H9 (cell line): Measurements from ENCODE around the gene CER1. TPM values are rescaled to one million over a fixed set of nuclear protein-coding genes. Genes with fewer than 3 reads are reported as not detected.

Experiments used
- DNase-seq: peaks from one replicate; pipeline ENCODE4 v3.0.0-alpha.2; 2017
- H2AFZ ChIP-seq: one replicate; pipeline ENCODE4 v1.6.1; 2013; ENCODE audit warnings: mild to moderate bottlenecking, low read length, control low read depth, moderate library complexity
- H2AK5ac ChIP-seq: 2 replicates; pipeline ENCODE4 v1.6.1; 2013; ENCODE audit warnings: low read length, control low read depth, mixed read lengths; ENCODE audit not compliant: insufficient read length
- H2BK120ac ChIP-seq: one replicate; pipeline ENCODE4 v1.6.1; 2013; ENCODE audit warnings: low read depth, mild to moderate bottlenecking, low read length, control low read depth, inconsistent platforms; ENCODE audit not compliant: poor library complexity, severe bottlenecking
- H2BK12ac ChIP-seq: 2 replicates; pipeline ENCODE4 v1.6.1; 2013; ENCODE audit warnings: low read length, control low read depth, mixed read lengths, low read depth; ENCODE audit not compliant: insufficient read length
- H2BK15ac ChIP-seq: 2 replicates; pipeline ENCODE4 v1.6.1; 2013; ENCODE audit warnings: low read depth, low read length, control low read depth
- H2BK20ac ChIP-seq: one replicate; pipeline ENCODE4 v1.6.1; 2013; ENCODE audit warnings: low read depth, mild to moderate bottlenecking, low read length, control low read depth, inconsistent platforms; ENCODE audit not compliant: poor library complexity, severe bottlenecking
- H2BK5ac ChIP-seq: 2 replicates; pipeline ENCODE4 v1.6.1; 2013; ENCODE audit warnings: low read length, control low read depth, mixed read lengths; ENCODE audit not compliant: insufficient read length
- H3K14ac ChIP-seq: 2 replicates; pipeline ENCODE4 v1.6.1; 2013; ENCODE audit warnings: low read length, control low read depth; ENCODE audit not compliant: insufficient read depth
- H3K18ac ChIP-seq: 2 replicates; pipeline ENCODE4 v1.6.1; 2013; ENCODE audit warnings: low read depth, mild to moderate bottlenecking, mixed read lengths, low read length, control low read depth; ENCODE audit not compliant: insufficient read length
- H3K23ac ChIP-seq: 2 replicates; pipeline ENCODE4 v1.6.1; 2013; ENCODE audit warnings: low read length, control low read depth, mixed read lengths, low read depth; ENCODE audit not compliant: insufficient read length
- H3K23me2 ChIP-seq: 2 replicates; pipeline ENCODE4 v1.6.1; 2013; ENCODE audit warnings: low read depth, mild to moderate bottlenecking, mixed read lengths, low read length, control low read depth; ENCODE audit not compliant: insufficient read length, poor library complexity, severe bottlenecking
- H3K27ac ChIP-seq: 2 replicates; pipeline ENCODE4 v1.5.1; 2013; ENCODE audit warnings: low read length, control low read depth, mixed read lengths, low read depth; ENCODE audit not compliant: insufficient read length
- H3K27me3 ChIP-seq: 2 replicates; pipeline ENCODE4 v1.6.1; 2013; ENCODE audit warnings: low read length, control low read depth, inconsistent platforms; ENCODE audit not compliant: insufficient read depth
- H3K4ac ChIP-seq: 2 replicates; pipeline ENCODE4 v1.6.1; 2013; ENCODE audit warnings: low read depth, mild to moderate bottlenecking, control low read depth, inconsistent platforms, low read length, moderate library complexity
- H3K4me1 ChIP-seq: 2 replicates; pipeline ENCODE4 v1.6.1; 2013; ENCODE audit warnings: low read length, control low read depth, inconsistent platforms; ENCODE audit not compliant: insufficient read depth
- H3K4me2 ChIP-seq: 2 replicates; pipeline ENCODE4 v1.6.1; 2013; ENCODE audit warnings: low read length, control low read depth, mixed read lengths; ENCODE audit not compliant: insufficient read length, insufficient read depth
- H3K56ac ChIP-seq: 2 replicates; pipeline ENCODE4 v1.6.1; 2013; ENCODE audit warnings: low read depth, mild to moderate bottlenecking, mixed read lengths, low read length, control low read depth; ENCODE audit not compliant: insufficient read length
- H3K79me1 ChIP-seq: 2 replicates; pipeline ENCODE4 v1.6.1; 2013; ENCODE audit warnings: low read depth, mild to moderate bottlenecking, moderate library complexity, low read length, control low read depth, inconsistent platforms; ENCODE audit not compliant: insufficient read depth, poor library complexity, severe bottlenecking
- H3K79me2 ChIP-seq: 2 replicates; pipeline ENCODE4 v1.6.1; 2013; ENCODE audit warnings: low read length, control low read depth, inconsistent platforms; ENCODE audit not compliant: insufficient read depth
- H3K9ac ChIP-seq: 2 replicates; pipeline ENCODE4 v1.6.1; 2013; ENCODE audit warnings: low read length, control low read depth, mixed read lengths; ENCODE audit not compliant: insufficient read length; ENCODE audit errors: extremely low read depth
- H3K9me3 ChIP-seq: one replicate; pipeline ENCODE4 v1.6.1; 2013; ENCODE audit warnings: low read depth, low read length, inconsistent platforms; ENCODE audit not compliant: control insufficient read depth
- H3T11ph ChIP-seq: one replicate; pipeline ENCODE4 v1.6.1; 2013; ENCODE audit warnings: mild to moderate bottlenecking, low read length, control low read depth, inconsistent platforms
- H4K20me1 ChIP-seq: one replicate; pipeline ENCODE4 v1.6.1; 2013; ENCODE audit not compliant: control insufficient read depth, insufficient read length, insufficient read depth
- H4K5ac ChIP-seq: 2 replicates; pipeline ENCODE4 v1.6.1; 2013; ENCODE audit warnings: low read depth, mild to moderate bottlenecking, mixed read lengths, low read length, control low read depth; ENCODE audit not compliant: insufficient read length
- H4K8ac ChIP-seq: replicated peaks from 2 replicates; pipeline ENCODE4 v1.6.1; 2013; ENCODE audit warnings: low read length, control low read depth, mixed read lengths, low read depth; ENCODE audit not compliant: insufficient read length
- H4K91ac ChIP-seq: 2 replicates; pipeline ENCODE4 v1.6.1; 2013; ENCODE audit warnings: low read depth, mild to moderate bottlenecking, moderate library complexity, mixed read lengths, low read length, control low read depth; ENCODE audit not compliant: insufficient read length
- H3K27ac Mint-ChIP-seq, 3 experiments: 2 replicates in 2 of 3; 3 replicates in 1 of 3; pipeline ENCODE4 v1.8.0; 2020 to 2021; ENCODE audit warnings: mixed read lengths in 3 of 3, mild to moderate bottlenecking in 1 of 3, moderate library complexity in 1 of 3
- H3K27me3 Mint-ChIP-seq: 2 replicates; pipeline ENCODE4 v1.8.0; 2021; ENCODE audit warnings: low read depth, mild to moderate bottlenecking, moderate library complexity, mixed read lengths
- H3K36me3 Mint-ChIP-seq, 3 experiments: 2 replicates in 2 of 3; 3 replicates in 1 of 3; pipeline ENCODE4 v1.8.0; 2020 to 2021; ENCODE audit warnings: low read depth in 3 of 3, mixed read lengths in 3 of 3; ENCODE audit not compliant: insufficient read depth in 1 of 3
- H3K4me1 Mint-ChIP-seq, 2 experiments: 2 replicates each; pipeline ENCODE4 v1.8.0; 2020; ENCODE audit warnings: mixed read lengths in 2 of 2
- H3K4me3 Mint-ChIP-seq, 2 experiments: 2 replicates in 1 of 2; 3 replicates in 1 of 2; pipeline ENCODE4 v1.8.0; 2020 to 2021; ENCODE audit warnings: mild to moderate bottlenecking in 2 of 2, mixed read lengths in 2 of 2, moderate library complexity in 1 of 2
- H3K9me3 Mint-ChIP-seq, 2 experiments: 2 replicates in 1 of 2; 3 replicates in 1 of 2; pipeline ENCODE4 v1.8.0; 2020; ENCODE audit warnings: mild to moderate bottlenecking in 2 of 2, mixed read lengths in 2 of 2, moderate library complexity in 1 of 2
- CTCF ChIP-seq: fragments of 200-600 bp; sonication (generic); conservative IDR thresholded peaks from 3 replicates; pipeline ENCODE4 v1.8.0; 2021; ENCODE audit warnings: antibody characterized with exemption, mild to moderate bottlenecking
- WGBS: extraction: QIAGEN DNeasy Blood & Tissue Kit; methylation state at CpG from one replicate; pipeline ENCODE4 v1.1.7; 2013; ENCODE audit warnings: missing lambda C conversion rate, low lambda C conversion rate, mixed read lengths; ENCODE audit not compliant: insufficient read length; ENCODE audit errors: extremely low coverage; 5-methylcytosine and 5-hydroxymethylcytosine counted together
- total RNA-seq: library from RNA; stranded (reverse); gene quantifications from 2 replicates; pipeline ENCODE4 v1.2.1, GENCODE V29; 2021

CER1 gene
- total RNA-seq, 1 experiment from 2014 or later, result 22.3 TPM

DNA sequence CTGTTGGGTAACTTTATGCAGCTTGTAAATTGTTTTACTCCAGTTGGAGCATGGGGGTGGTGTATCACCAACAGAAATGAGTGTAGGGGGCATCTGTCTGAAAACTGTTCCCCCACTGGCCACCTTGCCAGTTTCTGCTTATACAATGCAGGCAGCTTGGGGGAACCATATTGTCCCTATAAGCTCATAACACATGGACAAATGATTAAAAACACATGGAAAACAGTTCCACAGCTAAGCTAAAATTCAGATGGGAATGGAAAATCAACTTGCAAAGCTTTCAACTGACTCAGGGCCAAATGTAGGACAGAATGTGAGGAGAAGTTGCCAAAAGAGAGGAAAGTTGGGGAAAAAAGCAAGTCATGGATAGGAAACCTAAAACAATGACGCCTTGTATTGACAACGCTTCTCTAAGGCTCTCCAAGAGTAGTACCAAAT is 7.9 kb upstream of the CER1 start:
- no peak overlapping the region for H4K5ac ChIP-seq
- H3K27me3 ChIP-seq, result peaks cover under 1% of the 10 kb centered on the region
- H3K23ac ChIP-seq, result no peak overlapping the region
- no peaks in the 10 kb centered on the region for H3K9me3 ChIP-seq
- no peaks in the 10 kb centered on the region for H3K79me2 ChIP-seq
- H3K4me3 Mint-ChIP-seq, result no peak overlapping the region
- no peak overlapping the region for H4K8ac ChIP-seq
- no peaks in the 10 kb centered on the region for H3K79me1 ChIP-seq
- H3K27ac ChIP-seq, result no peak overlapping the region
- H3T11ph ChIP-seq, result no peak overlapping the region
- no CpG with 5 or more reads among the region's 2 CpGs for WGBS
- no peaks in the 10 kb centered on the region for H4K20me1 ChIP-seq
- H2BK20ac ChIP-seq, result no peak overlapping the region
- H2AK5ac ChIP-seq, result no peak overlapping the region
- H3K36me3 Mint-ChIP-seq, result no peaks in the 10 kb centered on the region
- DNase-seq, result no peak
- no peak overlapping the region for H2BK15ac ChIP-seq
- no peaks in the 10 kb centered on the region for H3K23me2 ChIP-seq
- no peak overlapping the region for H3K18ac ChIP-seq
- peaks cover 38% of the 10 kb centered on the region for H3K27me3 Mint-ChIP-seq
- no peaks in the 10 kb centered on the region for H3K9me3 Mint-ChIP-seq
- no peak overlapping the region for H3K56ac ChIP-seq
- H3K27ac Mint-ChIP-seq, result no peak overlapping the region
- H4K91ac ChIP-seq, result no peak overlapping the region
- H3K4me1 ChIP-seq, result no peaks in the 10 kb centered on the region
- H3K4ac ChIP-seq, result no peak overlapping the region
- no peak overlapping the region for H3K4me2 ChIP-seq
- H2BK12ac ChIP-seq, result no peak overlapping the region
- no peak overlapping the region for H3K9ac ChIP-seq
- H3K4me1 Mint-ChIP-seq, result no peaks in the 10 kb centered on the region
- no peak for TF ChIP-seq CTCF
- no peak overlapping the region for H2BK5ac ChIP-seq
- H3K14ac ChIP-seq, result no peak overlapping the region
- H2BK120ac ChIP-seq, result no peak overlapping the region
- H2AFZ ChIP-seq, result no peak overlapping the region
